ENCODE data around the gene FFAR1.
"Not testable (repeated sequence)": the region's sequence is repeated elsewhere in the genome, so short reads cannot be mapped to it uniquely, and the experiment has no call there.

FFAR1 gene

DNA sequence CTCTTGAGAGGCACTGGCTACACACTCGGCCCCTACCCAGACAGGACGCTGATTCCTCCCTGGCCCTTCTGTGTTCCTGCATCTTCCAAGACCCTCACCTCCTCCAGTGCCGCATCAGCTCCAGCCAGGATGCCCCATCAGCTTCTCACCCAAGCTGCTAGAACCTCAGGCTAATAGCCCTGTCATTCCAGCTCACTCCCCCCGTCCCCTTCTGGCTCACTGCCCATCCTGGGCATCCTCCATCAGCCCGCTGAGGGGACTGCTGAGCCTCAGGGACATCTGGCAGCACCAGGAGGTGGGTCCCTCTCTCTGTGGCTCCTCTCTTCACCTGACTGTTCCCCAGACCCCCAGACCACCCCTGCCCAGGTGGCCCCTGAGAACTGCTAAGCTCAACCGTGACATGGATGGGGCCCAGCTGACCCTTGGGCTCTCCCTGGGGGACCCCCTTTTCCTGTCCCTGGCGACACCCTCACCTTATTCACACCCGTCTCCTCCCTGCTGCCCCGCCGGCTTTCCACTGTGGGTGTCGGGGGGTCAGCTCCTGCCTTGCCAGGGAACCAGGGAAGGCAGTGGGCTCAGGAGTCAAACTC lies 15.4 kb downstream of the FFAR1 start:
- WGBS, 2 experiments (ENCODE audit: insufficient coverage in 2 of 2), result 87 to 100% methylated on average over 1 to 5 of the region's 11 CpGs
- Histone ChIP-seq H3K9me3 (ENCODE audit: control insufficient read depth, low read length) (no peaks in the 10 kb centered on the region), H3K27ac (ENCODE audit: low read depth, low read length, severe bottlenecking) (no peak overlapping the region), H3K36me3 (ENCODE audit: control insufficient read depth, insufficient read depth, low read length) (no peaks in the 10 kb centered on the region), H3K4me1 (ENCODE audit: control insufficient read depth, insufficient read depth, low read length, poor library complexity, severe bottlenecking) (no peaks in the 10 kb centered on the region), H3K4me3 (ENCODE audit: extremely low read depth, insufficient read depth, low read length, poor library complexity, severe bottlenecking) (no peak overlapping the region)

DNA sequence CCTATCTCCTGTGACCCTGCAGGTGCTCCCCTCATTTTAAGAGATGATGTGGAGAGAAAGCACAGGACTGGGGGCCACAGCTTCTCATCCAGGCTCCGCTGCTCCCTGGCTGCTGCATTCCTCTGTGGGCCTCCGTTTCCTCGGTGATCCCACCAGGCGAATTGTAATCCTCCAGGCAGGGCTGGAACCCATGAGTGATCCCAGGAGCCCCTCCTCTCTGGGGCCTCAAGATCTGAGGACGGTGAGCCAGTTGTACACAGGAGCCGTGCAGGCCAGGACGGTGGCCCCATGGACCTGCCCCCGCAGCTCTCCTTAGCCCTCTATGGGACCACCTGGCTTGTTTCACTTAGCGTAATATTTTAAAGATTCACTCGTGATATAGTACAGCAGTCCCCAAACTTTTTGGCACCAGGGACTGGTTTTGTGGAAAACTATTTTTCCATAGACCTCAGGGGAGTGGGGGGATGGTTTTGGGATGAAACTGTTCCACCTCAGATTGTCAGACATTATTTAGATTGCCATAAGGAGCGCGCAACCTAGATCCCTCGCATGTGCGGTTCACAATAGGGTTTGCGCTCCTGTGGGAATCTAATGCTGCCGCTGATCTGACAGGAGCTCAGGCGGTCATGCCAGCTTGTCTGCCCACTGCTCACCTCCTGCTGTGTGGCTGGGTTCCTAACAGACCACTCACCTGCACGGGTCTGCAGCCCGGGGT lies 16.2 kb downstream of the FFAR1 start:
- Histone ChIP-seq H3K4me3 (ENCODE audit: extremely low read depth, insufficient read depth, low read length, poor library complexity, severe bottlenecking) (no peak overlapping the region), H3K27ac (ENCODE audit: low read depth, low read length, severe bottlenecking) (no peak overlapping the region), H3K4me1 (ENCODE audit: control insufficient read depth, insufficient read depth, low read length, poor library complexity, severe bottlenecking) (no peaks in the 10 kb centered on the region), H3K36me3 (ENCODE audit: control insufficient read depth, insufficient read depth, low read length) (no peaks in the 10 kb centered on the region), H3K9me3 (ENCODE audit: control insufficient read depth, low read length) (no peaks in the 10 kb centered on the region)
- 76 to 80% methylated on average over 1 to 10 of the region's 19 CpGs for WGBS, 2 experiments (ENCODE audit: insufficient coverage in 2 of 2)

DNA sequence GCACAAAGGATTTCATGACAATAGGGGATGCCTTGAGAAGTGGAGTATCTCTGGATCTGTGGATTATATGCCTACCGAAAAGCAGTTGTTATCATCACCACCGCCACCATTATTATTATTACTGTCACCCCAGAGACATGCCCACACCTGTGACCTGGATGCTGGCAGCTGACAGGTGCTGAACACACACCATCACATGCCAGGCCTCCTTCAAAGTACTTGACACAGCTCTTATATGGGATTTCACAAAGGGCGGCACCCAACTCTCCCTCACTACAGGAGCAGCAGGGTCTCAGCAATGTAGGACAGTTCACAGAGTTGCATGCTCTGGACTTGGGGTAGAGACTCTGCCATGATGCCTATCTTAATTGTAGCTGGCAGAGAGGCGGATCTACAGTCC lies 17.6 kb downstream of the FFAR1 start:
- Histone ChIP-seq H3K4me3 (ENCODE audit: extremely low read depth, insufficient read depth, low read length, poor library complexity, severe bottlenecking) (no peak overlapping the region), H3K9me3 (ENCODE audit: control insufficient read depth, low read length) (no peaks in the 10 kb centered on the region), H3K4me1 (ENCODE audit: control insufficient read depth, insufficient read depth, low read length, poor library complexity, severe bottlenecking) (no peaks in the 10 kb centered on the region), H3K36me3 (ENCODE audit: control insufficient read depth, insufficient read depth, low read length) (no peaks in the 10 kb centered on the region), H3K27ac (ENCODE audit: low read depth, low read length, severe bottlenecking) (no peak overlapping the region)
- 100% methylated on average over 1 of the region's 4 CpGs; no CpG with 5 or more reads in 1 of the 2 experiments for WGBS, 2 experiments (ENCODE audit: insufficient coverage in 2 of 2)

DNA sequence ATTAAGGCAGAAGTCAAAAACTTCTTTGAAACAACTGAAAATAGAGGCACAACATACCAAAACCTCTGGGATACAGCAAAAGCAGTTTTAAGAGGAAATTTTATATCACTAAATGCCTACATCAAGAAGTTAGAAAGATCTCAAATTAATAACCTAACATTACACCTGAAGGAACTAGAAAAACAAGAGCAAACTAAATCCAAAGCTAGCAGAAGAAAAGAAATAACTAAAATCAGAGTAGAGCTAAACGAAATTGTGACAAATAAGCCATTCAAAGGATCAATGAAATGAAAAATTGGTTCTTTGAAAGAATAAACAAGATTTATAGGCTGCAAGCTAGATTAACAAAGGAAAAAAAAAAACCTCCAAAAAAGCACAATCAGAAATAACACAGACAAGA lies 20.7 kb downstream of the FFAR1 start:
- no CpG with 5 or more reads among the region's 1 CpG for WGBS, 2 experiments (ENCODE audit: insufficient coverage in 2 of 2)
- Histone ChIP-seq H3K27ac (ENCODE audit: low read depth, low read length, severe bottlenecking) (no peak overlapping the region), H3K9me3 (ENCODE audit: control insufficient read depth, low read length) (no peaks in the 10 kb centered on the region), H3K4me1 (ENCODE audit: control insufficient read depth, insufficient read depth, low read length, poor library complexity, severe bottlenecking) (no peaks in the 10 kb centered on the region), H3K4me3 (ENCODE audit: extremely low read depth, insufficient read depth, low read length, poor library complexity, severe bottlenecking) (no peak overlapping the region), H3K36me3 (ENCODE audit: control insufficient read depth, insufficient read depth, low read length) (no peaks in the 10 kb centered on the region)

DNA sequence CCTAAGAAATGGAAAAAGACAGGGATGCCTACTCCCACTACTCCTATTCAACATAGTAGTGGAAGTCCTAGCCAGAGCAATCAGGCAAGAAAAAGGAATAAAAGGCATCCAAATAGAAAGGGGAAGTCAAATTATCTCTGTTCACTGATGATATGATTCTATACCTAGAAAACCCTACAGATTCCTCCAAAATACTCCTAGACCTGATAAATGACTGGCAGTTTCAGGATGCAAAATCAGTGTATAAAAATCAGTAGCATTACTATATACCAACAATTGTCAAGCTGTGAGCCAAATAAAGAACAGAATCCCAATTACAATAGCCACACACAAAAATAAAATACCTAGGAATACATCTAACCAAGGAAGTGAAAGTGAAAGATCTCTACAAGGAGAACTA lies 21.8 kb downstream of the FFAR1 start:
- H3K27ac ChIP-seq (ENCODE audit: low read depth, low read length, severe bottlenecking), result no peak overlapping the region
- no peak overlapping the region for H3K4me3 ChIP-seq (ENCODE audit: extremely low read depth, insufficient read depth, low read length, poor library complexity, severe bottlenecking)
- no peaks in the 10 kb centered on the region for H3K36me3 ChIP-seq (ENCODE audit: control insufficient read depth, insufficient read depth, low read length)
- no peaks in the 10 kb centered on the region for H3K9me3 ChIP-seq (ENCODE audit: control insufficient read depth, low read length)
- no peaks in the 10 kb centered on the region for H3K4me1 ChIP-seq (ENCODE audit: control insufficient read depth, insufficient read depth, low read length, poor library complexity, severe bottlenecking)

DNA sequence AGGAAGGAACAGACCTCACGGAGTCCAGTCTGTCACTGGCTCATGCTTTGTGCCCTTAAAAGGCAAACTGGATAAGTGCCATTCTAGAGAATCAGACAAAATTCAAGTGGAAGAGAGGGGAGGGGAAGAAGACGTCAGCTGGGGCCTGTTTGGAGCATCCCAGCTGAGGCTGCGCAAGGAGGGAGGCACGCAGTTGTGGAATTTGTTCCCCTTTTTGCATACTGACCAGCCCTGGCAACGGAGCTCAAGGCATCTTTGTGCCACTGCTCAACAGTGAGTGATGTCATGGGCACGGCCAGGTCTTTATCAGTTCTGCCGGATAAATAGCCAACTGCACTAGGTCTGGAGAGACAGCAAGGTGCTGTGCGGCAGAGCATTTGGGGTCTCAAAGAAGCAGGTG lies 23.0 kb downstream of the FFAR1 start, which contains the start of gene GPR42:
Gene GPR42, plus strand, starts transcription at position 347 of the 400 bp plus-strand sequence. CDS start 292 bp downstream, outside the sequence.
- no peaks in the 10 kb centered on the region for H3K9me3 ChIP-seq (ENCODE audit: control insufficient read depth, low read length)
- no peaks in the 10 kb centered on the region for H3K36me3 ChIP-seq (ENCODE audit: control insufficient read depth, insufficient read depth, low read length)
- H3K4me1 ChIP-seq (ENCODE audit: control insufficient read depth, insufficient read depth, low read length, poor library complexity, severe bottlenecking), result no peaks in the 10 kb centered on the region
- whole genome bisulfite sequencing, 2 experiments (ENCODE audit: insufficient coverage in 2 of 2), result 80 to 93% methylated on average over 1 to 2 of the region's 8 CpGs
- H3K4me3 ChIP-seq (ENCODE audit: extremely low read depth, insufficient read depth, low read length, poor library complexity, severe bottlenecking), result no peak within 1 kb of the TSS
- H3K27ac ChIP-seq (ENCODE audit: low read depth, low read length, severe bottlenecking), result no peak within 1 kb of the TSS

DNA sequence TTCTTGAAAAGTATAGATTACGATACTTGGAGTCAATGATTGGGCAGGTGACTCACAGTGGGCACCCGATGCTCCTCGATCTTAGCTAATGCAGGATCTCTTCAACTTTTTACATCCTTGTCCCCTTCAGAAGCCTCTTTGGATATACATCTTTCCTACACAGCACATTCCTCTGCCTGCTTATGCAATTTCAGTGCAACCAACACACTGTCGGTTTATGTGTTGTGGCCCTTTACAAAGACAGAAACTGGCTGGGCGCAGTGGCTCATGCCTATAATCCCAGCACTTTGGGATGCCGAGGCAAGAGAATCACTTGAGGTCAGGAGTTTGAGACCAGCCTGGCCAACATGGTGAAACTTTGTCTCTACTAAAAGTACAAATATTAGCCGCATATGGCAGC lies 25.8 kb downstream of the FFAR1 start:
- H3K4me3 ChIP-seq (ENCODE audit: extremely low read depth, insufficient read depth, low read length, poor library complexity, severe bottlenecking), result no peak overlapping the region
- H3K4me1 ChIP-seq (ENCODE audit: control insufficient read depth, insufficient read depth, low read length, poor library complexity, severe bottlenecking), result no peaks in the 10 kb centered on the region
- H3K36me3 ChIP-seq (ENCODE audit: control insufficient read depth, insufficient read depth, low read length), result no peaks in the 10 kb centered on the region
- no peaks in the 10 kb centered on the region for H3K9me3 ChIP-seq (ENCODE audit: control insufficient read depth, low read length)
- no peak overlapping the region for H3K27ac ChIP-seq (ENCODE audit: low read depth, low read length, severe bottlenecking)
- 89 to 90% methylated on average over 6 to 7 of the region's 7 CpGs for WGBS, 2 experiments (ENCODE audit: insufficient coverage in 2 of 2)

DNA sequence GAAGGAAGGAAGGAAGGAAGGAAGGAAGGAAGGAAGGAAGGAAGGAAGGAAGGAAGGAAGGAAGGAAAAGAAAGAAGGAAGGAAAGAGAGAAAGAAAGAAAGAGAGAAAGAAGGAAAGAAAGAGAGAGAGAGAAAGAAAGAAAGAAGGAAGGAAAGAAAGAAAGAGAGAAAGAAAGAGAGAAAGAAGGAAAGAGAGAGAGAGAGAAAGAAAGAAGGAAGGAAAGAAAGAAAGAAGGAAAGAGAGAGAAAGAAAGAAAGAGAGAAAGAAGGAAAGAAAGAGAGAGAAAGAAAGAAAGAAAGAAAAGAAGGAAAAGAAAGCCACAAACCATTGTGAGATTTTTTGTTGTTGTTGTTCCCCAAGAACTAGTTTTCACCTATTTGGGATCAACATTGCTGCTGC lies 26.3 kb downstream of the FFAR1 start:
- not testable (repeated sequence) for H3K9me3 ChIP-seq (ENCODE audit: control insufficient read depth, low read length); H3K36me3 ChIP-seq (ENCODE audit: control insufficient read depth, insufficient read depth, low read length); H3K4me3 ChIP-seq (ENCODE audit: extremely low read depth, insufficient read depth, low read length, poor library complexity, severe bottlenecking); H3K27ac ChIP-seq (ENCODE audit: low read depth, low read length, severe bottlenecking); H3K4me1 ChIP-seq (ENCODE audit: control insufficient read depth, insufficient read depth, low read length, poor library complexity, severe bottlenecking)

DNA sequence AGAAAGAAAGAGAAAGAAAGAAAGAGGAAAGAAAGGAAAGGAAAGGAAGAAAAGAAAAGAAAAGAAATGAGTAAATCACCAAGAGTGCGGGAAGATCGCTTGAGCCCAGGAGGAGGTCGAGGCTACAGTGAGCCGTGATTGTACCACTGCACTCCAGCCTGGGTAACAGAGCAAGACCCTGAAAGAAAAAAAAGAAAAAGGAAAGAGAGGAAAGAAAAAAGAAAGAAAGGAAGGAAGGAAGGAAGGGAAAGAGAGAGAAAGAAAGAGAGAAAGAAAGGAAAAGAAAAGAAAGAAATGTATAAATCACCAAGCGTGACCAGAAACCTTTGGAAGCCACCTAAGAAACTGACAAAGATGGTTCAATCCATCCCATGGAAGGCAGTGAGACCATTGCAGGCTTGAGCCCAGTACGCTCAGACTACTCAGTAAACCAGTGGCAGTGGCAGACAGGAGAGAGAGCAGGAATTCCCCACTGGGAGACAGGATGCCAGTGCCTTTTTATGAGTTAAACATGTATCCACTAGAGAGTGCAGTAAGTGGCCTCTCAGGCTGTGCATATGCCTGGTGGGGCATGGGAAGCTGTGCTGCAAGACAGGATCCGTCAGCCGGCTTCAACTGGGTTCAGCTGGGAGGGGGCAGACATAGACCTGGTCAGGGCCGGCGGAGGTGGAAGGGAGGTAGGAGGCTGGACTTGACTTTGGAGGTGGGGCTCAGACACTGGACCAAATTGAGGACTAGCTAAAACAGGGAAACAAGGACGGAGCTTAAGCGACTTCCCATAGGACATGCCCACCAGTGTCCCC lies 28.0 kb downstream of the FFAR1 start:
- Histone ChIP-seq H3K36me3 (ENCODE audit: control insufficient read depth, insufficient read depth, low read length) (no peaks in the 10 kb centered on the region), H3K27ac (ENCODE audit: low read depth, low read length, severe bottlenecking) (no peak overlapping the region), H3K4me3 (ENCODE audit: extremely low read depth, insufficient read depth, low read length, poor library complexity, severe bottlenecking) (no peak overlapping the region), H3K4me1 (ENCODE audit: control insufficient read depth, insufficient read depth, low read length, poor library complexity, severe bottlenecking) (no peaks in the 10 kb centered on the region), H3K9me3 (ENCODE audit: control insufficient read depth, low read length) (no peaks in the 10 kb centered on the region)
- 92 to 95% methylated on average over 11 to 12 of the region's 12 CpGs for WGBS, 2 experiments (ENCODE audit: insufficient coverage in 2 of 2)

DNA sequence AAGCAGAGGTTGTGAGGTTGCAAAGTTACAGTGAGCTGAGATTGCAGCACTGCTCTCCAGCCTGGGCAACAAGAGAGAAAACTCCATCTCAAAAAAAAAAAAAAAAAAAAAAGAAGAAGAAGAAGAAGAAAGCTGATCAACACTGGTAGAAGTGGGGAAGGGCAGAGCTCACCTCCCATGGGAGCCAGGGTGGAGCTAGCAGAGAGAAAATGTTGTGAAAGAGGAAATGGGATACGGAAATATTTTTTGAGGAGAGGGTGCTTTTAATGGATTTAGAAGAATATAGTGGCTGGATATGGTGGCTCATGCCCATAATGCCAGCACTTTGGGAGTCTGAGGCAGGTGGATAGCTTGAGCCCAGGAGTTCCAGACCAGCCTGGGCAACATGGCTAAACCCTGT lies 30.0 kb downstream of the FFAR1 start:
- H3K27ac ChIP-seq (ENCODE audit: low read depth, low read length, severe bottlenecking), result no peak overlapping the region
- H3K4me1 ChIP-seq (ENCODE audit: control insufficient read depth, insufficient read depth, low read length, poor library complexity, severe bottlenecking), result no peaks in the 10 kb centered on the region
- H3K36me3 ChIP-seq (ENCODE audit: control insufficient read depth, insufficient read depth, low read length), result no peaks in the 10 kb centered on the region
- H3K9me3 ChIP-seq (ENCODE audit: control insufficient read depth, low read length), result no peaks in the 10 kb centered on the region
- no peak overlapping the region for H3K4me3 ChIP-seq (ENCODE audit: extremely low read depth, insufficient read depth, low read length, poor library complexity, severe bottlenecking)
- 78 to 88% methylated on average over 1 of the region's 1 CpG for WGBS, 2 experiments (ENCODE audit: insufficient coverage in 2 of 2)

DNA sequence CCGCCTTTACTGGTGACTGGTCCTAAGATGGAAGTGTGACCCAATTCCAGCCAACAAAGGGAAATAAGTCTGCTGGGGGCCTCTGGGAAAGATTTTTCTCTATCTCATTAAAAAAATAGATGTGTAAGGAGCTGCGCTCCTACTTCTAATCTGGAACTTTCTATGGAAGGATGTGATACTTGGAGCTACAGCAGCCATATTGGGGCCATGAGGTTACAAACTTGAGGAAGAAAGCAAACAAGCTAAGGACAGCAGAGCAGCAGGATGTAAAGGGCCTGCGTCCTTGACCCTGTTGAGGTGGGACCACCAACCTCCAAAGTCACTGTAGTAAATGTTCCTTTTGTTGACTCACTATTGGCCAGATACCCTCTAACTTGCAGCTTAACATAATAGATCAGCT lies 30.7 kb downstream of the FFAR1 start:
- Histone ChIP-seq H3K9me3 (ENCODE audit: control insufficient read depth, low read length) (peaks cover 5% of the 10 kb centered on the region), H3K36me3 (ENCODE audit: control insufficient read depth, insufficient read depth, low read length) (no peaks in the 10 kb centered on the region), H3K27ac (ENCODE audit: low read depth, low read length, severe bottlenecking) (no peak overlapping the region), H3K4me1 (ENCODE audit: control insufficient read depth, insufficient read depth, low read length, poor library complexity, severe bottlenecking) (no peaks in the 10 kb centered on the region), H3K4me3 (ENCODE audit: extremely low read depth, insufficient read depth, low read length, poor library complexity, severe bottlenecking) (no peak overlapping the region)
- WGBS, 2 experiments (ENCODE audit: insufficient coverage in 2 of 2), result 93% methylated on average over 2 to 3 of the region's 3 CpGs
